Stimulated activated CD8-positive, alpha-beta memory T cell treated with anti-CD3 and anti-CD28 coated beads, Interleukin-2, amount 100 ng/mL, for 48 hours (primary cell): ENCODE measurements around the gene SMC1A.
"Not testable (repeated sequence)": the region's sequence is repeated elsewhere in the genome, so short reads cannot be mapped to it uniquely, and the experiment has no call there.

Source experiments
- DNase-seq, 2 donors: peaks; one replicate each; pipeline ENCODE4 v3.0.0-alpha.2; 2020; ENCODE audit warnings: low read depth in 2 of 2

Gene SMC1A

GRCh38 chrX:53422861-53423306, 430 bp upstream of the SMC1A start, which contains the start of gene RIBC1:
Gene RIBC1, plus strand, starts transcription at chrX:53422873. Its CDS starts 3,404 bp downstream, at chrX:53426277.
- no peak for DNase-seq

GRCh38 chrX:53421772-53422085, 725 bp downstream of the SMC1A start:
- DNase-seq = peak in 1 of 2 donors; percentile 7

GRCh38 chrX:53421125-53421524, 1.3 kb downstream of the SMC1A start:
- no peak for DNase-seq

GRCh38 chrX:53420351-53420750, 2.1 kb downstream of the SMC1A start:
- not testable (repeated sequence) for DNase-seq

- DNase-seq = no peak
Observed at GRCh38 chrX:53412446-53412845, 10.0 kb downstream of the SMC1A start.

- no peak for DNase-seq
Observed at GRCh38 chrX:53403535-53403934, 18.9 kb downstream of the SMC1A start.

GRCh38 chrX:53398216-53398615, 24.2 kb downstream of the SMC1A start:
- no peak for DNase-seq

GRCh38 chrX:53395605-53396298, 26.7 kb downstream of the SMC1A start:
- DNase-seq = no peak

GRCh38 chrX:53383376-53384076, 38.9 kb downstream of the SMC1A start:
- DNase-seq = no peak

- DNase-seq = no peak
Observed at GRCh38 chrX:53379747-53380146, 42.7 kb downstream of the SMC1A start.

GRCh38 chrX:53379008-53379710, 43.3 kb downstream of the SMC1A start:
- DNase-seq = no peak

- DNase-seq = no peak
Observed at GRCh38 chrX:53377464-53377863, 45.0 kb downstream of the SMC1A start.

- DNase-seq = no peak
Observed at GRCh38 chrX:53376888-53377287, 45.6 kb downstream of the SMC1A start.

- DNase-seq = no peak
Observed at GRCh38 chrX:53374923-53375322, 47.5 kb downstream of the SMC1A start.

GRCh38 chrX:53374222-53374820, 48.1 kb downstream of the SMC1A start:
- no peak for DNase-seq

GRCh38 chrX:53373307-53373706, 49.1 kb downstream of the SMC1A start:
- no peak for DNase-seq

- DNase-seq = not testable (repeated sequence)
Observed at GRCh38 chrX:53366454-53366853, 56.0 kb downstream of the SMC1A start.

GRCh38 chrX:53362449-53362848, 60.0 kb downstream of the SMC1A start:
- DNase-seq = no peak

GRCh38 chrX:53357799-53358530, 64.5 kb downstream of the SMC1A start:
- no peak for DNase-seq

- DNase-seq = no peak
Observed at GRCh38 chrX:53356186-53356585, 66.3 kb downstream of the SMC1A start.

GRCh38 chrX:53354669-53355068, 67.8 kb downstream of the SMC1A start:
- no peak for DNase-seq

- DNase-seq = no peak
Observed at GRCh38 chrX:53347948-53348347, 74.5 kb downstream of the SMC1A start.
